GM23248 (cell line): ENCODE results near the gene SLC19A1. TPM values are rescaled to one million over a fixed set of nuclear protein-coding genes. Genes with fewer than 3 reads are reported as not detected.

Source experiments
- DNase-seq: peaks from one replicate; pipeline ENCODE4 v3.0.0-alpha.2; 2015
- H2AFZ ChIP-seq: fragments of 200-600 bp; sonication (generic); 2 replicates; pipeline ENCODE4 v1.6.1; 2016; ENCODE audit warnings: antibody characterized with exemption
- H3F3A ChIP-seq: fragments of 200-600 bp; sonication (generic); 2 replicates; pipeline ENCODE4 v1.6.1; 2016; ENCODE audit warnings: mild to moderate bottlenecking, antibody characterized with exemption, mixed run types; ENCODE audit not compliant: insufficient read depth
- H3K27ac ChIP-seq: fragments of 200-600 bp; sonication (generic); 2 replicates; pipeline ENCODE4 v1.5.1; 2016; ENCODE audit warnings: mild to moderate bottlenecking
- H3K27me3 ChIP-seq: fragments of 200-600 bp; sonication (generic); replicated peaks from 2 replicates; pipeline ENCODE4 v1.6.1; 2016; ENCODE audit warnings: mild to moderate bottlenecking; ENCODE audit not compliant: insufficient read depth
- H3K36me3 ChIP-seq: fragments of 200-600 bp; sonication (generic); 2 replicates; pipeline ENCODE4 v1.6.1; 2016; ENCODE audit warnings: low read depth, mild to moderate bottlenecking
- H3K4me1 ChIP-seq: fragments of 200-600 bp; sonication (generic); 2 replicates; pipeline ENCODE4 v1.6.1; 2016; ENCODE audit warnings: mild to moderate bottlenecking; ENCODE audit not compliant: insufficient read depth
- H3K4me2 ChIP-seq: fragments of 200-600 bp; sonication (generic); one replicate; pipeline ENCODE4 v1.6.1; 2016; ENCODE audit warnings: mild to moderate bottlenecking; ENCODE audit not compliant: unreplicated experiment
- H3K4me3 ChIP-seq: fragments of 200-600 bp; sonication (generic); 2 replicates; pipeline ENCODE4 v1.5.1; 2016; ENCODE audit warnings: mild to moderate bottlenecking
- H3K79me2 ChIP-seq: fragments of 200-600 bp; sonication (generic); 2 replicates; pipeline ENCODE4 v1.6.1; 2016; ENCODE audit warnings: mild to moderate bottlenecking; ENCODE audit not compliant: insufficient read depth
- H3K9ac ChIP-seq: fragments of 200-600 bp; sonication (generic); 2 replicates; pipeline ENCODE4 v1.6.1; 2016; ENCODE audit warnings: mild to moderate bottlenecking
- H3K9me2 ChIP-seq: fragments of 200-600 bp; sonication (generic); 2 replicates; pipeline ENCODE4 v1.6.1; 2016; ENCODE audit warnings: mixed run types, mild to moderate bottlenecking, moderate library complexity; ENCODE audit not compliant: insufficient read depth
- H3K9me3 ChIP-seq: fragments of 200-600 bp; sonication (generic); one replicate; pipeline ENCODE4 v1.6.1; 2017; ENCODE audit warnings: low read depth
- H4K20me1 ChIP-seq: fragments of 200-600 bp; sonication (generic); 2 replicates; pipeline ENCODE4 v1.6.0; 2016; ENCODE audit not compliant: insufficient read depth
- EZH2 ChIP-seq: fragments of 200-600 bp; sonication (generic); IDR thresholded peaks from 2 replicates; pipeline ENCODE4 v1.6.1; 2018; ENCODE audit warnings: antibody characterized with exemption, mild to moderate bottlenecking; ENCODE audit not compliant: insufficient read depth, poor library complexity, severe bottlenecking
- EZH2phosphoT487 ChIP-seq: fragments of 200-600 bp; sonication (generic); IDR thresholded peaks from 2 replicates; pipeline ENCODE4 v1.6.1; 2018; ENCODE audit warnings: antibody characterized with exemption, moderate library complexity, mild to moderate bottlenecking, low read depth; ENCODE audit not compliant: insufficient read depth
- WGBS, 2 experiments: methylation state at CpG; one replicate each; pipeline ENCODE4 v1.1.6; 2015 to 2017; ENCODE audit warnings: low lambda C conversion rate in 2 of 2, low coverage in 1 of 2; ENCODE audit errors: missing lambda C conversion rate in 2 of 2; 5-methylcytosine and 5-hydroxymethylcytosine counted together
- in situ Hi-C: fragments of 300-500 bp; cut with MboI; formaldehyde crosslinking; loops from 2 replicates; pipeline ENCODE4 v1.15.0; 2020
- polyA plus RNA-seq: library from polyadenylated mRNA; unstranded; fragments of >200 nt; fragmentation: Nextera tagmentation; extraction: Ambion mirVana; gene quantifications from 2 replicates; pipeline ENCODE4 v1.2.1, GENCODE V29; 2016
- total RNA-seq: library from RNA; depleted of rRNA; stranded (reverse); fragments of >200 nt; shearing (Covaris generic); gene quantifications from 2 replicates; pipeline ENCODE4 v1.2.3, GENCODE V29; 2014

SLC19A1 gene
- total and polyA plus RNA-seq, 2 experiments from 2014 or later: 7.8 to 8.4 TPM

DNA sequence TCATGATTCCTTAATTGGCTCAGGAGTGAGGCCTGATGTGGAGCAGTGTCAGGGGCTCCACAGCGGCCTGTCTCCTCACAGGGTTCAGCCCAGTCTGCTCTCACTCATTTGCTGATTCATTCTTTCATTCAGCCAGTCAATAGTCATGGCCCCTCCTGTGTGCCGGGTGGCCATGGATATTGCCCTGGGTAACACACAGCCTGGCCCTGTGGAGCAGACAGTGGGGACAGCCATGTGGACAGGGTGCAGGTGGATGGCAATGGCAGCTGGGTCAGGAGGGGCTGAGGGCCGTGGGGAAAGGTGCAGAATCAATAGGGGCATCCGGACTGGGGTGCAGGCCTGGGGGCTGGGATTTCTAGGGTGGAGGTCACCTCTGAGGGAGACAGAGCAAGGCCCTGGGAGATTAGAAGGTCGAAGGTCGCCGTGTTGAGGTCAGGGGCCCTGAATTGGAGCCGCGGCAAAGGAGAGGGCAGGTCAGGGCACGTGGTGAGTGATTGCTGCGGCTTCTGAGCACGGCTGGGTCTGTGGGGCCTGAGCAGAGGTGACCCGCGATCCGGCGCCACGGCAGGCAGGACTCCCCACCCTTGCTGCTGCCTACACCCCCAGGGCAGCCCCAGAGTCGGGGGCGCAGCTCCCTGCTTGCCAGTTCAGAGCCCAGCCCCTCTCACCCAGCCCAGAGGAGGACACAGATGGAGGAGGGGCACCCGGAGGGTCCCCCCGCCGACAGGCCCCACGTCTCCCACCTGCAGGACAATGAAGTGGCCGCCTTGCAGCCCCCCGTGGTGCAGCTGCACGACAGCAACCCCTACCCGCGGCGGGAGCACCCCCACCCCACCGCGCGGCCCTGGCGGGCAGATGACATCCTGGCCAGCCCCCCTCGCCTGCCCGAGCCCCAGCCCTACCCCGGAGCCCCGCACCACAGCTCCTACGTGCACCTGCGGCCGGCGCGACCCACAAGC lies 33.4 kb downstream of the SLC19A1 start:
- 89 to 91% methylated on average over 25 to 42 of the region's 42 CpGs for WGBS, 2 experiments

DNA sequence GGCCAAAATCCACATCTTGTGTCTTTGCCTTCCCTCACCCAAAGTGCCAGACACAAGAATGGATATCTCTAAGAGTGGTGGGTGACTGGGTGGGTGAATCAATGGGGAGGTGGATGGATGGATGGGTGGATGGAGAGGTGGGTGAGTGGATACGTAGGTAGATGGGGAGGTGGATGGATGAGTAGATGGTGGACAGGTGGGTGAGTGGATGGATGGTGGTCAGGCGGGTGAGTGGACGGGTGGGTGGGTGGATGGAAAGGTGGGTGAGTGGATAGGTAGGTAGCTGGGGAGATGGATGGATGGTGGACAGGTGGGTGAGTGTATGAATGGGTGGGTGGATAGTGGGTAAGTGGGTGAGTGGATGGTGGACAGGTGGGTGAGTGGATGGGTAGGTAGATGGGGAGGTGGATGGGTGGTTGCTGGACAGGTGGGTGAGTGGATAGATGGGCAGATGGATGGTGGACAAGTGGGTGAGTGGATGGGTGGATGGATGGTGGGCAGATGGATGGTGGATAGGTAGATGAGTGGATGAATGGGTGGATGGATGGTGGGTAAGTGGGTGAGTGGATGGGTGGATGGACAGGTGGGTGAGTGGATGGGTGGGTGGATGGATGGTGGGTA lies 34.2 kb downstream of the SLC19A1 start:
- Histone ChIP-seq H3K9me2 (no peaks in the 10 kb centered on the region), H3K36me3 (no peaks in the 10 kb centered on the region), H2AFZ (no peak overlapping the region), H3K27me3 (no peaks in the 10 kb centered on the region), H3K27ac (no peak overlapping the region), H3K4me1 (no peaks in the 10 kb centered on the region), H3K79me2 (no peaks in the 10 kb centered on the region), H3K4me3 (no peak overlapping the region), H3K9me3 (no peaks in the 10 kb centered on the region), H3F3A (no peaks in the 10 kb centered on the region), H4K20me1 (no peaks in the 10 kb centered on the region), H3K9ac (no peak overlapping the region), H3K4me2 (no peak overlapping the region)
- DNase-seq: no peak
- TF ChIP-seq EZH2phosphoT487 (no peak), EZH2 (no peak)
- WGBS, 2 experiments: 100% methylated on average over 2 to 3 of the region's 3 CpGs
- in situ Hi-C loops: no loop called here

More for the DNA sequence above, 33.4 kb downstream of the SLC19A1 start:
- H3F3A ChIP-seq: no peaks in the 10 kb centered on the region
- H3K9me3 ChIP-seq: no peaks in the 10 kb centered on the region
- no peaks in the 10 kb centered on the region for H3K36me3 ChIP-seq
- H3K9me2 ChIP-seq: no peaks in the 10 kb centered on the region
- no peak overlapping the region for H3K27ac ChIP-seq
- no peak overlapping the region for H3K4me3 ChIP-seq
- H3K4me2 ChIP-seq: no peak overlapping the region
- DNase-seq: no peak
- H3K4me1 ChIP-seq: no peaks in the 10 kb centered on the region
- H3K79me2 ChIP-seq: no peaks in the 10 kb centered on the region
- H3K27me3 ChIP-seq: no peaks in the 10 kb centered on the region
- no peak overlapping the region for H2AFZ ChIP-seq
- in situ Hi-C loops: no loop called here
- TF ChIP-seq EZH2 (no peak), EZH2phosphoT487 (no peak)
- H3K9ac ChIP-seq: no peak overlapping the region
- no peaks in the 10 kb centered on the region for H4K20me1 ChIP-seq

DNA sequence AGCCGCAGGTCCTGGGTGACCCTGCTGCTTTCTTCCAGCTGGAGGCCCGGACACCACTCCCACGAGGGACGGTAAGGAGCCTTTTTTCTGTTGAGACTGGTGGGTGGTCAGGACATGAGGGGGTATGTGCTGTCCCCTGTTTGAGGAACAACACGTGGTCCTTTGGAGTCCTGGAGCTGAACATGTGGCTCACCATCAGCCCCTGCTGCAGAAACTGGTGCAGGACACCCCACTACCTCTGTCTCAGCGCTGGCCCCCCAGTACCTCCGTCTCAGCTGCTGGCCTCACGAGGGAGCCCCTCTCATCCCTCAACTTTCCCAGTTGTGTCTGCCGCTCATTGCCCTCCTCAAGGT lies 34.7 kb downstream of the SLC19A1 start:
- no peak overlapping the region for H2AFZ ChIP-seq
- WGBS, 2 experiments: 85 to 92% methylated on average over 7 to 9 of the region's 9 CpGs
- no peak overlapping the region for H3K4me2 ChIP-seq
- H3K79me2 ChIP-seq: no peaks in the 10 kb centered on the region
- H3K27me3 ChIP-seq: no peaks in the 10 kb centered on the region
- H3K4me3 ChIP-seq: no peak overlapping the region
- no peak overlapping the region for H3K27ac ChIP-seq
- H3K9me3 ChIP-seq: no peaks in the 10 kb centered on the region
- H3F3A ChIP-seq: no peaks in the 10 kb centered on the region
- in situ Hi-C loops: no loop called here
- H3K9ac ChIP-seq: no peak overlapping the region
- no peaks in the 10 kb centered on the region for H4K20me1 ChIP-seq
- H3K4me1 ChIP-seq: no peaks in the 10 kb centered on the region
- H3K9me2 ChIP-seq: no peaks in the 10 kb centered on the region
- H3K36me3 ChIP-seq: no peaks in the 10 kb centered on the region
- TF ChIP-seq EZH2: no peak
- no peak for TF ChIP-seq EZH2phosphoT487
- no peak for DNase-seq

DNA sequence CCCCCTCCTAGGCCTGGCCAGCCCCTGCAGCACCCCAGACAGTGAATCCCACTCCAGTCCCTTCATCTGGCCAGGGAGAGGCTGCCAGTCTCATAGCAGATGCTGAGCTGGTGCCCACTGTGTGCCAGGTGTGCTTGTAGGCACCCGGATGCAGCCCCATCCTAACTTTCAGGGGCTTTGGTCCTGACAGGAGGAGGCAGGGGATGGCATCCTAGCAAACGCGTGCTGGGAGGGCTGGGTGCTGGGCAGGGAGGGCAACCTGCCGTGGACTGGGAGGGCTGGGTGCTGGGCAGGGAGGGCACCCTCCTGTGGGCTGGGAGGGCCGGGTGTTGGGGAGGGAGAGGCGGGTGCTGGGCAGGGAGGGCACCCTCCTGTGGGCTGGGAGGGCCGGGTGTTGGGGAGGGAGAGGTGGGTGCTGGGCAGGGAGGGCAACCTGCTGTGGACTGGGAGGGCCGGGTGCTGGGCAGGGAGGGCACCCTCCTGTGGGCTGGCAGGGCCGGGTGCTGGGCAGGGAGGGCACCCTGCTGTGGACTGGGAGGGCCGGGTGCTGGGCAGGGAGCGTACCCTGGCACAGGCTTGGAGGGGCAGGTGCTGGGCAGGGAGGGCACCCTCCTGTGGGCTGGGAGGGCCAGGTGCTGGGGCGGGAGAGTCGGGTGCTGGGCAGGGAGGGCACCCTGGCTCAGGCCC lies 35.3 kb downstream of the SLC19A1 start:
- no peaks in the 10 kb centered on the region for H3K9me3 ChIP-seq
- no peak overlapping the region for H3K9ac ChIP-seq
- no peak overlapping the region for H3K4me2 ChIP-seq
- H3K4me1 ChIP-seq: no peaks in the 10 kb centered on the region
- no peak overlapping the region for H3K4me3 ChIP-seq
- TF ChIP-seq EZH2 (no peak), EZH2phosphoT487 (no peak)
- H3K27ac ChIP-seq: no peak overlapping the region
- no peaks in the 10 kb centered on the region for H4K20me1 ChIP-seq
- H2AFZ ChIP-seq: no peak overlapping the region
- no peak for DNase-seq
- WGBS, 2 experiments: 79 to 95% methylated on average over 4 to 13 of the region's 13 CpGs
- no peaks in the 10 kb centered on the region for H3K79me2 ChIP-seq
- in situ Hi-C loops: no loop called here
- H3K9me2 ChIP-seq: no peaks in the 10 kb centered on the region
- H3K27me3 ChIP-seq: no peaks in the 10 kb centered on the region
- H3K36me3 ChIP-seq: no peaks in the 10 kb centered on the region
- H3F3A ChIP-seq: no peaks in the 10 kb centered on the region
